Stimulated activated CD4-positive, alpha-beta T cell treated with anti-CD3 and anti-CD28 coated beads, TNF-alpha, amount 100 ng/mL, for 48 hours (primary cell): ENCODE data around the gene RIBC1.
"Not testable (repeated sequence)": the region's sequence is repeated elsewhere in the genome, so short reads cannot be mapped to it uniquely, and the experiment has no call there.

ENCODE experiments used
- DNase-seq, 3 donors: peaks; one replicate each; pipeline ENCODE4 v3.0.0-alpha.2; 2020; ENCODE audit warnings: low read depth in 3 of 3

RIBC1 gene

GRCh38 chrX:53422861-53423306, at the start of gene RIBC1:
TSS of gene RIBC1 (plus strand) at chrX:53422873. CDS start at chrX:53426277, 3,404 bp downstream.
- no peak for DNase-seq

GRCh38 chrX:53373307-53373706, 49.4 kb upstream of the RIBC1 start:
- DNase-seq = no peak

DNA sequence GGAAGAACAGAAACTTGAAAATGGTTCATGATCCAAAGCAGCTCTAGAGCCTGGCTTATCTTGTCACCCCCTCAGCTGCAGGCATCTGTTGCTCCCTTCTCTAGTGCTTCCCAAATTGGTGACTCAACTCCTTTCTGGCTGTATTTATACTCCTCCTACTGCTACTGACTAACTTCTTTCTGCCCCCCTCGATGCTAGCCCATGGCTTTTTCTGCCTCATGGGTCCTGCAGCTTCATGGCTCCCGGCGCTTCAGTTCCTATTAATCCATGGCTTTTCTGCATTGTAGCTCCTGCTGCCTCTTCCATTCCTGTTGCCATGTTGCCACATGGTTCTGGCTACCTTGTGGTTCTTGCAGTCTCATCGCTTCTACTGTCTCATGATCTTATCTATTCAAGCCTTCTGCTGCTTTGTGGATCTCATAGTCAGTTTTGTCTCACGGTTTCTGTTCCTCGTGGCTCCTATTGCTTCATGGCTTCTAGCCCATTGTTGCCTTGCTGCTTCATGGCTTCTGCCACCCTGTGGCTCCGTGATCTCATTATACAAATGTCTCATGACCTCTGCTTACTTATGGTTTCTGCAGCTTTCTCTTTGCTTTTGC, 48.4 kb upstream of the RIBC1 start:
- no peak for DNase-seq

DNA sequence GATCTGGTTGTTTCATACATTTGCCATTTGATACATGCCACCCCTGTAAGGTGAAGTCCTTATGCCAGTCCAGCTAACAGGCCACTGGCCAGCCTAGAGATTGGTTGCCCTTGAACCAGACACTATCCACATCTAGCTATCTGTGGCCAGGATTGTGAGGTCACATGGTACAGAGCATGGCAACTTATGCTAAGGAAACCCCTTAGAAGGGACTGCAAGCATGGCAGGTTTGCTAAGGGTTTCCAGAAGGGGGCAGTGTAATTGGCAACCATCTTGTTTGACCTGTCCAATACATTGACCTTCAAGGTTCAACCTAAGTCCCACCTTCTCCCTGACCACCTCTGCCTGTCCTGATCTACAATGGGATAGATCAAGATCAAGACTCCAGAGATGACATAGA, 47.8 kb upstream of the RIBC1 start:
- no peak for DNase-seq

DNA sequence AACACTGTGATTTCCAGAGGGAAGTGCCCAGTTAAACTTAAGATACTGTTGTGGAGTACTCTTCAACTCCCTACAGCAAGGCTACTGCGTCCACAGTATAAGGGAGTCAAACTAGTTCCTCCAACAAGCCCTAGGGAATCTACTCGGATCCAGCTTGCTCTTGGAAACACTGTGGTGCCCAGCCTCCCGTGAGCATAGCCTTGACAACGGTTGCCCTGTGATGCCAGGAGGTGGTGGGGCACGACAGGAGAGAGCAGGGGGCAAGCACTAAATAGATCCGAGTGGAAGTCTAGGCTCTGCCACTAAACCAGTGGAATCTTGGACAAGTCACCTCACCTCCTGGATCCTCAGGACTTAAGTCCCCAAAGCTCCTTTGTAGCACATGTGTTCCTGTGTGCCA, 45.8 kb upstream of the RIBC1 start:
- DNase-seq = no peak

DNA sequence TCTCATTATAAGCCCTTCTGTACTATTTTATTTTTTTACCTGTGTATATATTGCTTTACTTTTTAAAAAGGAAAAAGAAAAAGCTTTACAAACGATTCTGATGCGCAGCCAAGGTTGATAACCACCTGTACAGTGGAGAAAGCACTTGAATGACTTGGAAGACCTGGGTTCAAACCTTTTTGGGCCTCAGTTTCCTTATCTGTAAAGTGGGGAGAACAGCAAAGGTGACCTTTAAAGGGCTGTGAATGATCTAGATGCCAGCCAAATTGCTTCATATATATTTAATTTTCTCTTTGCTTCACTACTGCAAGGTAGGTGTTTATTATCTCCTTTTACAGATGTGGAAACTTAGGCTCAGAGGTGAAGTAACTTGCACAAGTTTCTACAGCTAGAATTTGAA, 45.2 kb upstream of the RIBC1 start:
- DNase-seq = no peak

GRCh38 chrX:53379008-53379710, 43.5 kb upstream of the RIBC1 start:
- DNase-seq = no peak

- DNase-seq = no peak
Measured at GRCh38 chrX:53379747-53380146, 42.9 kb upstream of the RIBC1 start.

- no peak for DNase-seq
Measured at GRCh38 chrX:53383376-53384076, 39.1 kb upstream of the RIBC1 start.

- no peak for DNase-seq
Measured at GRCh38 chrX:53395605-53396298, 26.9 kb upstream of the RIBC1 start.

DNA sequence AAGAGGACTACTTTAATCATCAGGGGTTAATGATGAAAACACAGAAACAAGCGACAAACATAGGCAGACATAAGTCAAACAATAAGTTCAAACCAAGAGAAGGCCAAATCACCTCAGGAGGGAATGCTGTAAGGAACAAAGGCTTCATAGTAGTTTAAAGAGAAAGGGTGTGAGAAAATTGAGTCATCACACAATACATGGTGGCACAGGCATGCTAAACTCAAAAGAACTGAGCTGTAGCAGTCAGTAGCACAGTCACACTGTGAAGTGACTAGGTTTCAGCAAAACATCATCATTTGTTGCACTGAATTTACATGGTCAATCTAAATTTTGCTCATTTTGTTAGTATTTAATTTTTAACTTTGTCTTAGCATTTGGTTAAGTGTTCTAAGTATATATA, 24.5 kb upstream of the RIBC1 start:
- no peak for DNase-seq

DNA sequence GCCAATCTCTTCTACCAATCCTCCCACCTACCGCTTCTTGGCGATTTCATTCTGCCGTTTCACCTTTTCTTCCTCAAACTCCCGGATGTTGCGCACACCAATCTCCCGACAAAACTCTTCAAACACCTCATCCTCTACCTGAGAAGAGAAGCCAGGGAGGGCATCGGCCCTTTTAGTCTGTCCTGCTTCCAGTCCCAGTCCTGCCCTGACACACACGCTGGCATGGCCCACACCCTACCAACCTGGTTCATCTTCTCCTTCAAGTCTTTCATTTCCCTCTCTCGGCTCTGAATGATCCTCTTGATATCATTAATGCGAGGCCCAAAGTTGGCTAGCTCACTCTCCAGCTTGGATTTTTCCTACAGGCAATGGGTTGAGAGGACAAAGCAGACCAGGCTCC, 19.1 kb upstream of the RIBC1 start:
- no peak for DNase-seq

- DNase-seq = no peak
Measured at GRCh38 chrX:53412446-53412845, 10.2 kb upstream of the RIBC1 start.

GRCh38 chrX:53420351-53420750, 2.3 kb upstream of the RIBC1 start:
- DNase-seq = not testable (repeated sequence)

- no peak for DNase-seq
Measured at GRCh38 chrX:53421125-53421524, 1.5 kb upstream of the RIBC1 start.

DNA sequence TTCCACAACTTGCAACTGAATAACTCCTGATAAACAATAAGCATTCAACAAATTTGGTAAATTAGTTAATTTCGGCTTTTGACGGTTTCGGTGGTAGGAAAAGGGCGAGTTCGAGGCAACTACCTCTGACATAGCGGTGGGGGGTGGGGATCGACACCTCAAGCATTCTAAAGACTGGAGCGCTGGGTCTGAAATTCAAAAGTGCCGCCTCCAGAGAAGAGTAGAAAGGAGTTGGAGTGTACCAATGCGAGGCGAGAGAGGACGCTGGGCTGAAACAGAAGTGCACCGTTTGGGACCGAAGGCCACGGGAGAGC, 944 bp upstream of the RIBC1 start:
- DNase-seq = no peak

DNA sequence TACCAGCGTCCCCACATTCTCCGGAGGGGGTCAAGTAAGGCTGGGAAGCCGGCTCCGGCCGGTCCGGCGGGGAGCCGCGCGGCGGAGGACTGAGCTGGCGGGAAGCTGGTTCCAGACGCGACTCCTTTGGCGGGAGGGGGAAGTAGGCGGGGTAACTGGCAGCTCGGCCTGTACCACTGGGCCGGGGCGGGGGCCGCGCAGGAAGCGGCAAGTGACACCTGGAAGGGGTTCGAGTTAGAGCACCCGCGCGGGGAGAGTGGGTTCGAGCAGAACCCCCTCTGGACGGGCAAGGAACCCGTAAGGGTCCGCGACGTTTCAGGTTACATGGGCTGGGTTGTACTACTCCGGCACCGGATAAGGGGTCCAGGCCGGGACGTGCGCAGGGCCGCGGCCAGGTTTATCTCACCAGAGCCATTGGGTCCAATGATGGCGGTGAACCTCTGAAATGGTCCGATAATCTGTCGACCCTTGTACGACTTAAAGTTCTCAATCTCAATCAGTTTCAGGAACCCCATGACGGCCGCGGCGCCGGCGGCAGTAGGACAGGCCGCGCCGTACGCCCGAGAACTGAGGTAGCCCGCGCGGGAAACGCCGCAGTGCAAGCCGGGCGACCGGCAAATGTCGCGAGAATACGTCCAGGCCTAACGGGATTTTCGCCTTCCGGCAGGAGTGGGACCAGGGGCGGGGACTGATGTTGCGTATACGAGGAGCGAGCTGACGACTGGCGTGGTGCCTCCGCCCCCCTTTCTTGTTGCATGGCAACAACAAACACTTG, 400 bp upstream of the RIBC1 start, which contains the start of gene SMC1A:
Gene SMC1A, minus strand, starts transcription at position 569 of the 775 bp plus-strand sequence. Its CDS starts 54 bp downstream, at position 515.
- peak; percentile 82 to 97 (median 93) for DNase-seq

DNA sequence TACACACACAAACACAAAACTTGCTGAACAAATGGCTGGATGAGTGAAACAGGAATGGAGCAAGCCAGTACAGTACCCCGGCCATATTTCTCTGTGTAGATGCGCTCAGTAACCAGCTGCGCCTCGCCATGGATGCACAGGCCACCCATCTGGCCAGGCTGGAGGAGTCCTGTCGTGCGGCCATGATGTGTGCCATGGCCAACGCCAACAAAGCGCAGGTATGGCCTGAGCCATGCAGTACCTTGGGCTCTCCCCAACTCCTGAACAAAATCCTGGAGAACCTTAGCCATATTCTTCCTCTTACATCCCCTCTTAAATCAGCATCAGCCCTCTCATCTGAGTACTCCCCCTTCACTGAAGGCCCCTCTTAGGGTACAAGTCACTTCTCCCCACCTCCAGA, 7.1 kb downstream of the RIBC1 start:
- no peak for DNase-seq

DNA sequence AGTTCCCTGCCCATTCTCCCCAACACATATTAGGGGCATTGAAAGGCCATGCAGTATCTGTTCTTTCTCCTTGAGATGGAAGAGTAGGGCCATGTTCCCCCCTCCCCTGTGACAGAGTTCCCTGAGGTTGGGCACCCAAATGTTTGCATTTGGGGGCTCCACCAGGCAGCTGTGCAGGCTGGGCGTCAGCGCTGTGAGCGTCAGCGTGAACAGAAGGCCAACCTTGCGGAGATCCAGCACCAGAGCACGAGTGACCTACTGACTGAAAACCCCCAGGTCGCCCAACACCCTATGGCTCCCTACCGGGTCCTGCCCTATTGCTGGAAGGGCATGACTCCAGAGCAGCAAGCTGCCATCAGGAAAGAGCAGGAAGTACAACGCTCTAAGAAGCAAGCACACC, 7.6 kb downstream of the RIBC1 start:
- DNase-seq = no peak

DNA sequence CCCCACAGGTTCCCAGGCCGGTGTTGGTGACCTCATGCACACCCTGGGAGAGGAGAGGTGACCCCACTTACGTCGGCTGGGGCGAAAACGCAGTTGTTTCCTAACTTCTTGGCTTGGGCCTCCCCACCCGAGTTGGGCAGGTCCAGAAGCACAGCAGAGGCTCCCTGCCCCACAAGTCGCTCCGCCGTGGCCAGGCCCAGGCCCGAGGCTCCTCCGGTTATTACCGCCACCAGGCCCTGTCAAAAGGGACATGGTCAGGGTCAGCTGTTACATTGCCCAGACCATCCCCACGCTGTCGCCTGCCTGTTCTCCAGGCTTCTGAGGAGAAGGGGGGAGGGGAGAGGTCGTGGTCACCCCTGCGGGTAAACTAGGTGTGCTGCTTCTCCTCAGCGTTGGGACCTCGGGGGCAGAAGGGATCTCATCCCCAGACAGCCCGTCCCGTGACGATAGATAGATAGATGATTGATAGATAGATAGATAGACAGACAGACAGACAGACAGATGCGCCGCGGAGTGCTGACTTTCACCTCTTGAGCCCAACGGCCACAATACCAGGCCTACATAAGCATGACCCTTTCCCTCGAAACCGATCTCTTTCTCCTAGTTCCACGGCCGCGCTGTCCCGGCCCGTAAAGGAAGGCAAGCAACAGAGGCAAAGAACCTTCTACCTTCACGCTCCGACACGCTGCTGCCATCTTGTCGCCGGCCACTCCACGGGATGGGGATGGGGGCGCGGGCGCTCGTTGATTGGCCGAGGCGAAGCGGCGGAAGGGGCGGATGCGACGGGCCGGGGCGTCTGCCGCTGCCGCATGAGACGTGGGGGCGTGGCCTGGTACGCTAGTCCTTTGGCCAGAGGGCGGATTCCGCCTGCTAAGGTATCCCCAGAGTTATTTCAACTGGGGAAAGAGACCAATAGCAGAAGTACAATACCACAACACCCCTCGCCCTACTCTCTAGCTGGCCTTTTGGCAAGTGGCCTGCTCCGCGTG, 11.3 kb downstream of the RIBC1 start, which contains the start of gene HSD17B10:
Gene HSD17B10, minus strand, starts transcription at position 720 of the 989 bp plus-strand sequence. Its CDS starts 25 bp downstream, at position 695.
- peak; percentile 73 to 88 (median 74) for DNase-seq
